GM18861 (cell line): ENCODE measurements around the gene RAB11FIP4.

ENCODE experiments used
- ATAC-seq: cut with Tn5 transposase; IDR thresholded peaks from one replicate; pipeline ENCODE4 v1.9.1; 2021; ENCODE audit not compliant: unreplicated experiment

The RAB11FIP4 gene

GRCh38 chr17:31386542-31387075, 4.9 kb upstream of the RAB11FIP4 start:
- ATAC-seq, result no peak

DNA sequence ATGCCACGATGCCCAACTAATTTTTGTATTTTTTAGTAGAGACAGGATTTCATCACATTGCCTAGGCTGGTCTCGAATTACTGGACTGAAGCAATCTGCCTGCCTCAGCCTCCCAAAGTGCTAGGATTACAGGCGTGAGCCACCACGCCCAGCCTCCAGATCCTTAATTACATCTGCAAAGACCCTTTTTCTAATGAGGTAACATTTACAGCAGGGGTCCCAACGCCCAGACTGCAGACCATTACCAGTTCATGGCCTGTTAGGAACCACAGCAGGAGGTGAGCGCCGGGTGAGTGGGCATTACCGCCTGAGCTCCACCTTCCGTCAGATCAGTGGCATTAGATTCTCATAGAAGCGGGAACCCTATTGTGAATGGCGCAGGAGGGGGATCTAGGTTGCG, 4.0 kb upstream of the RAB11FIP4 start:
- no peak for ATAC-seq

DNA sequence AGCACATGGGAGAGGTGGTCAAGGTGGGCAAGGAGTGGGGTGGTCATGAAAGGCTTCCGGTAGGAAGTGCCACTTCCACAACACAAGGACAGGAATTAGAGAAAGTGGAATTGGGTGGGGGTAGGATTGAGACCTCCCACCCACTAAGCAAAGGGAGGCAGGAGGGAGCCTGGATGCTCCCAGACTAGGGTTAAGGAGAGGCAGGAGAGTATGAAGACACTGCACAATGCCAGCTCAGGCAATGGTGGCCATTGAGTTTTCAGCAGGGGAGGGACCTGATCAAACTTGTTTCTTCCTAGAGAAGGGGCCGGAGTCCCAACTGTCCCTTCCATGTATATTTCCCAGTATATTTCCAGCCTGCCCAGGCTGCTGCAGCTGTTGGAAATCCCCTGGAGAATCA, 3.1 kb upstream of the RAB11FIP4 start:
- no peak for ATAC-seq

GRCh38 chr17:31388770-31389656, 2.5 kb upstream of the RAB11FIP4 start:
- no peak for ATAC-seq

DNA sequence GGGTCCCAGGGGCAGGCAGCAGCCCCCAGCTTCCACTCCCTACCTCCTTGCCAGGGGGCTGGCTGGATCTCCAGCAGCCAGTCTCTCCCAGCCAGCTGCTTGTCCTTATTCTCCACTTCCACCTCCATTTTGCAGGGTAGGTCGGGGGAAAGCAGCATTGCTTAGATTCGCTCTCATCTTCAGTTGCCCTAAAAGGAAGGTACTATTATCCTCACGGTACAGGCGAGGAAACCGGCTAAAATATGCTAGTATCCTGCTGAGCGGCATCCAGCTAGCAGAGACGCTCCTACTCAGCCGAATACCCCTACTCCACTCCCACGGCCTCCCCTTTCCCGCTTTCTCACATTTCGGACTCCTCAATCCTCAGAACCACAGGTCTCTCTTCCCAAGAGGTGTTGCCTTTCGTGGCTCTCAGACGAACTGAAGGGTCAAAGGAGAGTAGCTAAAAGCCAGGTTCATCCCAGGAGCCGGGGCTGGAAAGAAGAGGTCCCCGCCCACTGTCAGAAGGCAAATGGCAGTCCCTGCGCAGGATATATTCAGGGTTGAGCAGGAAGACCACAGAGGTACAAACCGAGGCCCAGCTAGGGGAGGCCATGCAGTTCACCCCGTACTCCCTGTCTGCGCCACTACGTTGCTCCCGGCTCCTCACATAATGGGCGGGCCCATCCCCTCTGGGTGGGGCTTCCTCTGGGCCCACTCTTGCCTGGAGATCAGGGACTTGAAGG, 1.7 kb upstream of the RAB11FIP4 start:
- ATAC-seq, result no peak

- ATAC-seq, result no peak
Observed at GRCh38 chr17:31390426-31390747, 1.1 kb upstream of the RAB11FIP4 start.

DNA sequence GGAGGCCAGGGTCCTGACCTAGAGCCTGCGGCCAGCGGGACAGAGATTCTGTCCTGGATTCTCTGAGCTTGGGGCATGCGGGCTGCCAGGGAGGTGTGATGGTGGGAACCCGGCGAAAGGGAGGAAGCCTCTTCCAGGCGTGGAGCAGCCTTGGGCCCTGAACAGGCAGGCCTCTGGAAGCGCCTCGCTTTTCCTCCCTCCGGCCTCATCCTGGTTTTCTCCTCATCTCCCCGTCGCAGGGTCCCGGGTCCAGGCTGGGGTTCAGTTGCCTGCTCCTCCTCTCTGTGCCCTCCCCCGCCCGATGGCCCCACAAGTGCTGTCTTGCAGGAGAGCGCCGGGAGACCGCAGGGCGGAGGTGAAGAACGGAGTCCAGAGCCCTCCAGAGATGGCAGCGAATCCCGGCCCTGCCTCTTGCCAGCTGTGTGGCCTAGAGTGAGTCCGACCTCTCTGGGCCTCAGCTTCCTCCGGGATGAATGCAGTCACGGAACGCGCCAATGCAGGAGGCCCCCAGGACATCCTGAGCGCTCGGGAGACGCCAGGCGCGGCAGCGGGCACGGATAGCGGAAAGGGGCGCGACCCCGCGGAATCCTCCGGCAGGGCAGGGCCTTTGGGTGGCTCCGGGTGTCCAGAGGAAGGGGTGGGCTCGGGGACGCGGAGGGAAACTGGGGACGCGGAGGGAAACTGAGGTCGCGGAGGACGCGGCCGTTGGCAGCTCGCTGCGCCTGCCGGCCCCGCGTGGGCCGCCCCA, 553 bp upstream of the RAB11FIP4 start:
- ATAC-seq, result no peak

DNA sequence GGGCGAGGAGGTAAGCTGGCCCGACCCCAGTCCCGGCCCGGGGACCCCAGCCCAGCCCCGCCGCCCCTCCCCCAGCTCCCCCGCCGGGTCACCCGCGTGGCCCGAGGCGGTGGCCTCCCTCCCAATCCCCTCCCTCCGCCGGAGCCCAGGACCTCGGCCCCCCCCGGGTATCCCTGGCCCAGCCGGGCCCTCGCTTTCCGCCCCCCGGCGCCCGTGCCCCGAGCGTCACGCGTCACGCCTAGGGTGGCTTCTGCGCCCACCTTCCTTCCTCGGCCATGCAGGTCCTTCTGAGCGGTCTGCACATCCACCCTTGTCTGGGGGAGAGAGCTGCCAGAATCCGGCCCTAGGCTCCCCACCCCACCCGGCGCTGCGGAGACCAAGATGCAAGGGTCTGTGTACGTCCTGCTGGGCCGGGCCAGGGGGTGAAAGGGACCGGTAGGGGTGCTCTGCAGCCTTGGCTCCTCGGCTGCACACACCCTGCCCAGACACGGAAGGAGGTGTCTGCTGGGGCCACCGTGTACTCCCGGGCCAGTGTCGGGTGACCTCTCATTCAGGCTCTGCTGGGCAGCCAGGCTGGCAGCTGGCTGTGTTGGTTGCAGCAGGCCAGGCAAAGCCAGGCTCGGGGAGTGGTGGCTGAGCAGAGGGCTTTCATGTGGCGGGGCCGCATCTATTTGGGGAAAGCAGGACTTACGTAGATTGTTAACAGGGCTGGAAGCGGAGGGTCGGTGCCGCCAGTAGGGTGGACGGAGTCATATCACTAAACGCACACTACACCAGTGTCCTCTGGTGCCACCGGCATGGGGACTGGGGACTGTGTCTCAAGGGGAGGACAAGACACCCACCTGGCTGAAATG, 754 bp downstream of the RAB11FIP4 start:
- no peak for ATAC-seq

DNA sequence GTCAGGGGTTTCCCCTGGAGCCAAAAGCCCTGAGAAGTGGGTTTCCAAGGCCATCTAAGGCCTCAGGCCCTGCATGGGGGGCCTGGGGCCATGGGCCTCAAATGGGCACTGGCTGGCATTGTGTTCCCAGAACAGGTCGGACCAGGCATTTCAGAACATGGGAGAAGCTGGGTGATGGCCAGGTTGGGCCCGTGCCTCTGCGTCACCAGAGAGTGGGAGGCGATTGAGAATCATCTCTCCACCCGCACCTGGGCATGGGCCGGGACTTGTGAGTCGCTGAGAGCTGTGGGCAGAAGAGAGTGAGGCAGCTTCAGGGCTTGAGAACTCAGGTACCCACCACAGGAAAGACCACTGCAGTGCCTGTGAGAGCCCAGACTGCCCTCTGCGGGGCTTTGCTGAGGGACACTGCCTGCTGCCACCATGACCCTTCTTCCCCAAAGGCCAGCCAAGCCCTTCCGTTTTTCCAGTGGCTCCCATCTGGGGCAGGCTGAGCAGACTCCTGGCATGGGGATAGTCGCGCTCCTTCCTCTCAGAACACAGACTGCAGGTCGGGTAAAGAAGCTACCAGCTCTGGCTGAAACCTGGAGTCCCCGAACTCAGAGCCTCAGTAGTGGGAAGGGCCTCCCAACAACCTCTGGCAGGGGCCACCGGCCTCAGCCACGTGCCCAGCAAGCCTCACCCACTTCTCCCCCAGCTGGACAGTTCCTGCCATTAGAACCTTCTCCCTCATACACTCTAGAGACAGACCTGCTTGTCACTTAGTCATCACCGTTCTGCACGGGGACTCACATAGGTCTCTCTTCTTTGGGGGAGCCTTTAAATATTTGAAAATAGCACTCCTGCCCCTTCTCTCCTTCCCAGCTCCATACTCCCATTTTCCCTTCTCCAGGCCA, 1.6 kb downstream of the RAB11FIP4 start:
- ATAC-seq, result no peak

GRCh38 chr17:31393749-31394146, 2.3 kb downstream of the RAB11FIP4 start:
- ATAC-seq, result no peak

- no peak for ATAC-seq
Observed at GRCh38 chr17:31394544-31394943, 3.1 kb downstream of the RAB11FIP4 start.

GRCh38 chr17:31397256-31397939, 5.9 kb downstream of the RAB11FIP4 start:
- ATAC-seq, result no peak

DNA sequence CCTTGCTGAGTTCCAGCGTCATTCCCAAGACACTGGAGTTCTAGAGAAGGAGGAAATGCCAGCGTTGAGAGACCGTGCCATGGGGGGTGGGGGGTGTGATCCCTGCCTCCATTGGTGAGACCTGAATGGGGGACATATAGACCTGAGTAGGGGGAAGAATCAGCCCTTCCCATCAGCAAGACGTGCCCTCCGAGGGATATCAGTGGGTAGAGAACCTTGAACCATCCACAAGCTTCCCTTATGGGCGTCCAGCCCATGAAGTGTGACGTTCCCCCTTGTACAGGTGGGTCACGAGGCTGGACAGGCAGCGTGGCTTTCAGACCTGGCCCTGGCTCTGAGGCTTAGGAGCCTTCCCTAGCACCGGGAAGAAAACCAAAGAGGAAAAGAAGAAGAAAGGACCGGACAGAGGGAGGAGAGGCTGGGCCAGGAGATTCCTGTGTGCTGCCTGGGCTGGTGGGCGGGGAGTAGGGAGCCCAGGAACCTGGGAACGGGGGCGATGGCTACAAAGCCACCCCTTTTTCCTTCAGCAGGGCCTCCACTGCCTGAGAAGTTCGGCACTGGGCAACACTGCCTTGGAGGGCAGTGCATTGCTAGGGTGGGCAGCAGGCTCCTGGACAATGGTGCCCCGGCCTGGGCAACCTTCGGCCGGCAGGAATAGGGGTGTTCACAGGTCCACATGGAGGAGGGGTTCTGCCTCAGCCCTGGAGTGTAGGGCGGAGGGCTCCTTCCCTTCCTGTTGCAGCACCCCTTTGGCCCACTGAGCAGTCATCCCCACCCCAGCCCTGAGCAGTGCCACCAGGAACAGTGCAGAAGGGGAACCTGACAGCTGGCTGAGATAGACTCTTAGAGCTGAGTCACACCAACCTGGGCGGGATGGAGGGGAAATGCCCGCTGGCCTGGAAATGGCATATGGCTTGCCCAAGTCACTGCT, 7.2 kb downstream of the RAB11FIP4 start:
- ATAC-seq, result no peak

- ATAC-seq, result no peak
Observed at GRCh38 chr17:31400481-31400950, 9.0 kb downstream of the RAB11FIP4 start.

- ATAC-seq, result no peak
Observed at GRCh38 chr17:31401456-31402254, 10.2 kb downstream of the RAB11FIP4 start.

GRCh38 chr17:31404028-31404949, 12.8 kb downstream of the RAB11FIP4 start:
- no peak for ATAC-seq
